Eye (tissue), 1 donor: ENCODE results near the gene RPTN.

Source experiments
- DNase-seq: peaks from one replicate; pipeline ENCODE4 v3.0.0-alpha.2; 2015

RPTN gene

GRCh38 chr1:152110860-152111514 lies 48.0 kb downstream of the RPTN start:
- DNase-seq: peak; percentile 86

- DNase-seq: peak; percentile 78
Measured at GRCh38 chr1:152110365-152110859, 48.6 kb downstream of the RPTN start.

DNA sequence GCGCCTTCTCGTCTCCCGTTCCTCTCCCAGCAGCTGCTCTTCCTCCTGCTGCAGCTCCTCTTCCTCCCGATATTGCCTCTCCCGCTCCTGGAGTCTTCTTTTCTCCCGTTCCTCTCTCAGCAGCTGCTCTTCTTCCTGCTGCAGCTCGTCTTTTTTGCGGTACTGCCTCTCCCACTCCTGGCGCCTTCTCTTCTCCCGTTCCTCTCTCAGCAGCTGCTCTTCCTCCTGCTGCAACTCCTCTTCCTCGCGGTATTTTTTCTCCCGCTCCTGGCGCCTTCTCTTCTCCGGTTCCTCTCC lies 49.1 kb downstream of the RPTN start:
- DNase-seq: peak; percentile 21

DNA sequence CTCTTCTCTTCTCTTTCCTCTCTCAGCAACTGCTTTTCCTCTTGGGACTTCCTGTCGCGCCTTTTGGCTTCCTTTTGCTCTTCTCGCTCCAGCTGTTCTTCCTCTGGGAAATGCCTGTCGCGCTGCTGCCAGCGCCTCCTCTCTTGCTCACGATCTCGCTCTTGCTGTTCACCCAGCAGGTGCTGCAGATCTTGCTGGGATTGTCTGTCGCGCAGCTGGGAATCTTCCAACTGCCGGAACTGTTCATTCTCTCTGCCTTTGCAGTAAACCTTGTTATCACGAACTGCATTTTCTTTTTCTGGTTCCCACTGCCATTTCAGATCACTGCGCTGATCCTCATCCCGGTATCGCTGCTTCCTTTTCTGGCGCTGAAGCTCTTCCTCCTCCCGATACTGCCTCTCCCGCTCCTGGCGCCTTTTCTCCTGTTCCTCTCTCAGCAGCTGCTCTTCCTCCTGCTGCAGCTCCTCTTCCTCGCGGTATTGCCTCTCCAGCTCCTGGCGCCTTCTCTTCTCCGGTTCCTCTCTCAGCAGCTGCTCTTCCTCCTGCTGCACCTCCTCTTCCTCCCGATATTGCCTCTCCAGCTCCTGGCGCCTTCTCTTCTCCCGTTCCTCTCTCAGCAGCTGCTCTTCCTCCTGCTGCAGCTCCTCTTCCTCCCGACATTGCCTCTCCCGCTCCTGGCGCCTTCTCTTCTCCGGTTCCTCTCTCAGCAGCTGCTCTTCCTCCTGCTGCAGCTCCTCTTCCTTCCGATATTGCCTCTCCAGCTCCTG lies 49.6 kb downstream of the RPTN start:
- peak; percentile 34 for DNase-seq

DNA sequence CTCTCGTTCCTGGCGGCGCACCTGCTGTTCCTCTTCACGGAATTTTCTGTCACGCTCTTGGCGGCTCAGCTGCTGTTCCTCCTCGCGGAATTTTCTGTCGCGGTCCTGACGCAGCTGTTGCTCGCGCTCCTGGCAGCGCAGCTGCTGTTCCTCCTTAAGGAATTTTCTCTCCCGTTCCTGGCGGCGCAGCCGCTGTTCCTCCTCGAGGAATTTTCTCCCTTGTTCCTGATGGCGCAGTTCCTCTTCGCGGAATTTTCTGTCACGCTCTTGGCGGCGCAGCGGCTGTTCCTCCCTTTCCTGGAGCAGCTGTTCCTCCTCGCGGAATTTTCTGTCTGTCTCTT lies 50.2 kb downstream of the RPTN start:
- DNase-seq: peak; percentile 8

DNA sequence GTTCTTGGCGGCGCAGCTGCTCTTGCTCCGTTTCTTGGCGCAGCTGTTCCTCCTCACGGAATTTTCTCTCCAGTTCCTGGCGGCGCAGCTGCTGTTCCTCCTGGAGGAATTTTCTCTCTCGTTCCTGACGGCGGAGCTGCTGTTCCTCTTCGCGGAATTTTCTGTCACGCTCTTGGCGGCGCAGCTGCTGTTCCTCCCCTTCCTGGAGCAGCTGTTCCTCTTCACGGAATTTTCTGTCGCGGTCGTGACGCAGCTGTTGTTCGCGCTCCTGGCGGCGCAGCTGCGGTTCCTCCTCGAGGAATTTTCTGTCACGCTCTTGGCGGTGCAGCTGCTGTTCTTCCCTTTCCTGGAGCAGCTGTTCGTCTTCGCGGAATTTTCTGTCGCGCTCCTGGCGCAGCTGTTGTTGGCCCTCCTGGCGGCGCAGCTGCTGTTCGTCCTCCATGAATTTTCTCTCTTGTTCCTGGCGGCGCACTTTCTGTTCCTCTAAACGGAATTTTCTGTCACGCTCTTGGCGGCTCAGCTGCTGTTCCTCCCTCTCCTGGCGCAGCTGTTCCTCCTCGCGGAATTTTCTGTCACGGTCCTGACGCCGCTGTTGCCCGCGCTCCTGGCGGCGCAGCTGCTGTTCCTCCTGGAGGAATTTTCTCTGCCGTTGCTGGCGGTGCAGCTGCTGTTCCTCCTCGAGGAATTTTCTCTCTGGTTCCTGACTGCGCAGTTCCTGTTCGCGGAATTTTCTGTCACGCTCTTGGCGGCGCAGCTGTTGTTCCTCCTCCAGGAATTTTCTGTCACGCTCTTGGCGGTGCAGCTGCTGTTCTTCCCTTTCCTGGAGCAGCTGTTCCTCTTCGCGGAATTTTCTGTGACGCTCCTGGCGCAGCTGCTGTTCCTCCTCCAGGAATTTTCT lies 50.8 kb downstream of the RPTN start:
- DNase-seq: peak; percentile 16

- DNase-seq: no peak
Measured at GRCh38 chr1:152107031-152107983, 51.7 kb downstream of the RPTN start.

- DNase-seq: no peak
Measured at GRCh38 chr1:152104854-152105253, 54.2 kb downstream of the RPTN start.
